ENCODE data around the gene ARHGAP20. TPM values are rescaled to one million over a fixed set of nuclear protein-coding genes. Genes with fewer than 3 reads are reported as not detected.

Gene ARHGAP20
- total RNA-seq, 1 donor from 2014 or later, result 5.5 TPM

- intact Hi-C loops (cut with DNase I), result no loop called here
- H3K27me3 ChIP-seq (ENCODE audit: low read depth), result no peaks in the 10 kb centered on the region
- no peak for ATAC-seq
Observed at GRCh38 chr11:110747531-110747930, 35.3 kb upstream of the ARHGAP20 start.

GRCh38 chr11:110738641-110739040 lies 26.4 kb upstream of the ARHGAP20 start:
- Histone ChIP-seq H3K27me3 (ENCODE audit: low read depth) (no peaks in the 10 kb centered on the region), H3K27ac (no peak overlapping the region), H3K36me3 (no peaks in the 10 kb centered on the region), H3K9me3 (no peaks in the 10 kb centered on the region), H3K4me1 (no peaks in the 10 kb centered on the region), H3K4me3 (no peak overlapping the region)
- no peak for TF ChIP-seq CTCF (IDR thresholded peaks at IDR 0.05)
- ATAC-seq (no peak), DNase-seq (no peak)
- intact Hi-C loops (cut with DNase I), result no loop called here

More at GRCh38 chr11:110747531-110747930, 35.3 kb upstream of the ARHGAP20 start:
- TF ChIP-seq CTCF (IDR thresholded peaks at IDR 0.05), result no peak
- no peak overlapping the region for H3K4me3 ChIP-seq
- H3K9me3 ChIP-seq, result peaks cover 5% of the 10 kb centered on the region
- no peaks in the 10 kb centered on the region for H3K36me3 ChIP-seq
- H3K4me1 ChIP-seq, result no peaks in the 10 kb centered on the region
- H3K27ac ChIP-seq, result no peak overlapping the region
- DNase-seq, result no peak

GRCh38 chr11:110737593-110737992 lies 25.4 kb upstream of the ARHGAP20 start:
- Histone ChIP-seq H3K4me1 (no peaks in the 10 kb centered on the region), H3K9me3 (no peaks in the 10 kb centered on the region), H3K36me3 (no peaks in the 10 kb centered on the region), H3K27ac (no peak overlapping the region), H3K4me3 (no peak overlapping the region), H3K27me3 (ENCODE audit: low read depth) (no peaks in the 10 kb centered on the region)
- DNase-seq (no peak), ATAC-seq (peak; percentile 40 to 55)
- intact Hi-C loops (cut with DNase I), result no loop called here
- no peak for TF ChIP-seq CTCF (IDR thresholded peaks at IDR 0.05)

GRCh38 chr11:110736171-110736553 lies 23.9 kb upstream of the ARHGAP20 start:
- TF ChIP-seq CTCF (IDR thresholded peaks at IDR 0.05), result no peak
- H3K4me3 ChIP-seq, result no peak overlapping the region

GRCh38 chr11:110735455-110736170 lies 23.4 kb upstream of the ARHGAP20 start:
- DNase-seq, result no peak
- no peaks in the 10 kb centered on the region for H3K27me3 ChIP-seq (ENCODE audit: low read depth)
- intact Hi-C loops (cut with DNase I), result no loop called here
- ATAC-seq, result no peak
- no peaks in the 10 kb centered on the region for H3K4me1 ChIP-seq
- no peak for TF ChIP-seq CTCF (IDR thresholded peaks at IDR 0.05)
- no peaks in the 10 kb centered on the region for H3K9me3 ChIP-seq
- H3K4me3 ChIP-seq, result no peak overlapping the region
- H3K27ac ChIP-seq, result no peak overlapping the region
- H3K36me3 ChIP-seq, result no peaks in the 10 kb centered on the region

More at GRCh38 chr11:110736171-110736553, 23.9 kb upstream of the ARHGAP20 start:
- no peaks in the 10 kb centered on the region for H3K9me3 ChIP-seq
- no peak for DNase-seq
- no peak overlapping the region for H3K27ac ChIP-seq
- intact Hi-C loops (cut with DNase I), result no loop called here
- no peaks in the 10 kb centered on the region for H3K27me3 ChIP-seq (ENCODE audit: low read depth)
- ATAC-seq, result no peak
- H3K36me3 ChIP-seq, result no peaks in the 10 kb centered on the region
- no peaks in the 10 kb centered on the region for H3K4me1 ChIP-seq
